GM12878 (cell line): ENCODE measurements around the gene HEATR9.
A peak's percentile ranks its signal among the peaks of the same experiment; 100 is the strongest.

ENCODE experiments used
- BHLHE40 ChIP-seq, 2 experiments: fragments of 450-650 bp in 1 of 2; IDR thresholded peaks; 2 replicates each; pipeline ENCODE4 v1.6.1; 2011 to 2017; ENCODE audit warnings: low read depth in 2 of 2, borderline replicate concordance in 1 of 2, improper control_type of control experiment in 1 of 2, low read length in 1 of 2, mild to moderate bottlenecking in 1 of 2
- CEBPB ChIP-seq, 2 experiments: fragments of 150-350 bp in 1 of 2; IDR thresholded peaks; 2 replicates each; pipeline ENCODE4 v1.6.1; 2012 to 2014; ENCODE audit warnings: low read depth in 2 of 2, low read length in 2 of 2, borderline replicate concordance in 1 of 2, inconsistent platforms in 1 of 2
- FOXM1 ChIP-seq: IDR thresholded peaks from 2 replicates; pipeline ENCODE4 v1.6.1; 2012; ENCODE audit warnings: low read depth, mild to moderate bottlenecking, inconsistent platforms, low read length, moderate library complexity
- NR2C2 ChIP-seq: IDR thresholded peaks from 2 replicates; pipeline ENCODE4 v1.6.1; 2011; ENCODE audit warnings: borderline replicate concordance, low read depth; ENCODE audit not compliant: control insufficient read depth, insufficient read length
- POLR2A ChIP-seq: IDR thresholded peaks from 2 replicates; pipeline ENCODE4 v1.6.1; 2011; ENCODE audit warnings: low read depth, mild to moderate bottlenecking, low read length
- RAD51 ChIP-seq: fragments of 450-650 bp; IDR thresholded peaks from 2 replicates; pipeline ENCODE4 v1.6.1; 2016; ENCODE audit warnings: moderate library complexity, mild to moderate bottlenecking, inconsistent platforms
- SMC3 ChIP-seq: IDR thresholded peaks from 2 replicates; pipeline ENCODE4 v1.6.1; 2011; ENCODE audit warnings: low read length, improper control_type of control experiment, borderline replicate concordance
- TF ChIP-seq, protein P1 (sequence below): IDR thresholded peaks from 2 replicates; pipeline ENCODE4 v1.6.1; 2011; ENCODE audit warnings: borderline replicate concordance, low read depth, mild to moderate bottlenecking, moderate library complexity, mixed read lengths, low read length; ENCODE audit not compliant: insufficient read depth; ENCODE audit errors: extremely low read length
- TF ChIP-seq, protein P2 (sequence below), 3 experiments: IDR thresholded peaks in 2 of 3; conservative IDR thresholded peaks in 1 of 3; 2 replicates each; pipeline ENCODE4 v1.5.1; 2011; ENCODE audit warnings: low read depth in 3 of 3, low read length in 3 of 3, mild to moderate bottlenecking in 3 of 3, control low read depth in 2 of 3, moderate library complexity in 2 of 3, inconsistent platforms in 1 of 3, mixed read lengths in 1 of 3; ENCODE audit not compliant: control insufficient read depth in 2 of 3, insufficient read depth in 1 of 3; ENCODE audit errors: extremely low read depth in 1 of 3

DNA sequence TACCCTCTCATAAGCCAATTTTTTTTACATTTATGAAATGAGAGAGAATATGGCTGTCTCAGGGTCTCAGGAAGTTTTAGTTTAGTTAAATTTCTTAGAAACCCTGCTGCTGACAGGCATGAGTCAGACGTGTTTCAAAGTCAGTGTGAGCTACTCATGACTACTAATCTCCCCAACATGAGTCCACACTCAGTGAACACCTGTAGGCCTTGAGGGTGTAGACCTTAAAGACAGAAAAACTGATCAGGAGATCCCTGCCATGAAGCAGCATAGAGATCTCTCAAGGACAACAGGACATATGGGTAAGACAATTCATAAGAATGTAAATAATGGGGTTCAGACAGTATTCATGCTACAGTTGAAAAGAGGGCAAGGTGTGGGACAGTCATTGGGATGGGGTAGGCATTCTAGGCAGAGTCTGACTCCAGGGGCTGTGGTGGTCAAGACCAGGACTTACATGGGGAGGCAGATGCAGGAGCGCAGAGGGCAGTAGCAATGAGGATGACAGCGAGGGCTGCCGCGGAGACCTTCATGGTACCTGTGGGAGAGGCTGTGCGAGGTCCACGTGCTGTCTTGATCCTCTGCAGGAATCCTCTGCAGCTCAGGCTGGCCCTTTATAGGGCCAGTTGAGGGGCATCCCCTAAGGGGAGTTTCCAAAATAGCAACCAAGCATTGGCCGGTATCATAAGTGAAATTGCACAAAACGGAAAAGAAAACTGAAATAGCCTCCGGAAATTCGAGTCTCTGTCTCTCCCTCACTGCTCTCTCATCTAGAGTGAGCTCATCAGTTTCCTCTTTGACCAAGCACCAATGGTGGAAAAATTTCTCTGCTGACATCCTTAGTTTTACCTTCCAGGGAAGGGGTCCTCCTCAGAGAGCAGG is 11.3 kb upstream of the HEATR9 start, which contains the start of gene CCL5:
- no peak for TF ChIP-seq NR2C2
- TF ChIP-seq, protein P1, sequence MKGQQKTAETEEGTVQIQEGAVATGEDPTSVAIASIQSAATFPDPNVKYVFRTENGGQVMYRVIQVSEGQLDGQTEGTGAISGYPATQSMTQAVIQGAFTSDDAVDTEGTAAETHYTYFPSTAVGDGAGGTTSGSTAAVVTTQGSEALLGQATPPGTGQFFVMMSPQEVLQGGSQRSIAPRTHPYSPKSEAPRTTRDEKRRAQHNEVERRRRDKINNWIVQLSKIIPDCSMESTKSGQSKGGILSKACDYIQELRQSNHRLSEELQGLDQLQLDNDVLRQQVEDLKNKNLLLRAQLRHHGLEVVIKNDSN, result peak; percentile 14
- TF ChIP-seq, protein P2, sequence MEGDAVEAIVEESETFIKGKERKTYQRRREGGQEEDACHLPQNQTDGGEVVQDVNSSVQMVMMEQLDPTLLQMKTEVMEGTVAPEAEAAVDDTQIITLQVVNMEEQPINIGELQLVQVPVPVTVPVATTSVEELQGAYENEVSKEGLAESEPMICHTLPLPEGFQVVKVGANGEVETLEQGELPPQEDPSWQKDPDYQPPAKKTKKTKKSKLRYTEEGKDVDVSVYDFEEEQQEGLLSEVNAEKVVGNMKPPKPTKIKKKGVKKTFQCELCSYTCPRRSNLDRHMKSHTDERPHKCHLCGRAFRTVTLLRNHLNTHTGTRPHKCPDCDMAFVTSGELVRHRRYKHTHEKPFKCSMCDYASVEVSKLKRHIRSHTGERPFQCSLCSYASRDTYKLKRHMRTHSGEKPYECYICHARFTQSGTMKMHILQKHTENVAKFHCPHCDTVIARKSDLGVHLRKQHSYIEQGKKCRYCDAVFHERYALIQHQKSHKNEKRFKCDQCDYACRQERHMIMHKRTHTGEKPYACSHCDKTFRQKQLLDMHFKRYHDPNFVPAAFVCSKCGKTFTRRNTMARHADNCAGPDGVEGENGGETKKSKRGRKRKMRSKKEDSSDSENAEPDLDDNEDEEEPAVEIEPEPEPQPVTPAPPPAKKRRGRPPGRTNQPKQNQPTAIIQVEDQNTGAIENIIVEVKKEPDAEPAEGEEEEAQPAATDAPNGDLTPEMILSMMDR (IDR thresholded peaks at IDR 0.05 in 2 of 3, conservative IDR thresholded peaks at IDR 0.05 in 1 of 3; ENCODE audit: control insufficient read depth in 2 of 3, extremely low read depth in 1 of 3, insufficient read depth in 1 of 3, low read depth in 3 of 3, low read length in 3 of 3), result no peak
- TF ChIP-seq FOXM1, result peak; percentile 41; the same call in 1 of the 2 replicates
- TF ChIP-seq POLR2A, result peak; percentile 97
- peak; percentile 62 for TF ChIP-seq RAD51
- peak; percentile 75 to 86 for TF ChIP-seq BHLHE40 (IDR thresholded peaks at IDR 0.05; ENCODE audit: borderline replicate concordance in 1 of 2, low read depth in 2 of 2, low read length in 1 of 2)
- TF ChIP-seq CEBPB (IDR thresholded peaks at IDR 0.05; ENCODE audit: borderline replicate concordance in 1 of 2, low read depth in 2 of 2, low read length in 2 of 2), result no peak
- no peak for TF ChIP-seq SMC3
